Ramos (cell line): ENCODE results near the gene TRIM56.
"Not testable (repeated sequence)": the region's sequence is repeated elsewhere in the genome, so short reads cannot be mapped to it uniquely, and the experiment has no call there.

Experiments
- in situ Hi-C: fragments of 300-500 bp; cut with MboI; formaldehyde crosslinking; loops from one replicate; pipeline ENCODE4 v1.14.3; 2022; ENCODE audit warnings: low sequenced_read_pairs; ENCODE audit not compliant: unreplicated experiment

Gene TRIM56

GRCh38 chr7:101088069-101088425 lies 2.8 kb downstream of the TRIM56 start:
- in situ Hi-C loops, result no loop called here

DNA sequence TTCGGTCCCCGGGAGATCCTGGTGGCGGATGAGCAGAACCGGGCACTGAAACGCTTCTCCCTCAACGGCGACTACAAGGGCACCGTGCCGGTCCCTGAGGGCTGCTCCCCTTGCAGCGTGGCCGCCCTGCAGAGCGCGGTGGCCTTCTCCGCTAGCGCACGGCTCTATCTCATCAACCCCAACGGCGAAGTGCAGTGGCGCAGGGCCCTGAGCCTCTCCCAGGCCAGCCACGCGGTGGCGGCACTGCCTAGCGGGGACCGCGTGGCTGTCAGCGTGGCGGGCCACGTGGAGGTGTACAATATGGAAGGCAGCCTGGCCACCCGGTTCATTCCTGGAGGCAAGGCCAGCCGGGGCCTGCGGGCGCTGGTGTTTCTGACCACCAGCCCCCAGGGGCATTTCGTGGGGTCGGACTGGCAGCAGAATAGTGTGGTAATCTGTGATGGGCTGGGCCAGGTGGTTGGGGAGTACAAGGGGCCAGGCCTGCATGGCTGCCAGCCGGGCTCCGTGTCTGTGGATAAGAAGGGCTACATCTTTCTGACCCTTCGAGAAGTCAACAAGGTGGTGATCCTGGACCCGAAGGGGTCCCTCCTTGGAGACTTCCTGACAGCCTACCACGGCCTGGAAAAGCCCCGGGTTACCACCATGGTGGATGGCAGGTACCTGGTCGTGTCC lies 3.7 kb downstream of the TRIM56 start:
- in situ Hi-C loops, result no loop called here

GRCh38 chr7:101089876-101090275 lies 4.6 kb downstream of the TRIM56 start:
- in situ Hi-C loops, result no loop called here

DNA sequence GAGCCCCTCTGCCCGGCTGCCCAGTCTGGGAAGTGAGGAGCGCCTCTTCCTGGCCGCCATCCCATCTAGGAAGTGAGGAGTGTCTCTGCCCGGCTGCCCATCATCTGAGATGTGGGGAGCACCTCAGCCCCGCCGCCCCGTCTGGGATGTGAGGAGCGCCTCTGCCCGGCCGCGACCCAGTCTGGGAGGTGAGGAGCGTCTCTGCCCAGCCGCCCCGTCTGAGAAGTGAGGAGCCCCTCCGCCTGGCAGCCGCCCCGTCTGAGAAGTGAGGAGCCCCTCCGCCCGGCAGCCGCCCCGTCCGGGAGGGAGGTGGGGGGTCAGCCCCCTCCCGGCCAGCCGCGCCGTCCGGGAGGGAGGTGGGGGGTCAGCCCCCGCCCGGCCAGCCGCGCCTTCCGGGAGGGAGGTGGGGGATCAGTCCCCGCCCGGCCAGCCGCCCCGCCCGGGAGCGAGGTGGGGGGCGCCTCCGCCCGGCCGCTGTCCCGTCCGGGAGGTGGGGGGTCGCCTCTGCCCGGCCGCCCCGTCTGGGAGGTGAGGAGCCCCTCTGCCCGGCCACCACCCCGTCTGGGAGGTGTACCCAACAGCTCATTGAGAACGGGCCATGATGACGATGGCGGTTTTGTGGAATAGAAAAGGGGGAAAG lies 7.1 kb downstream of the TRIM56 start:
- in situ Hi-C loops, result not testable (repeated sequence)

GRCh38 chr7:101093906-101094305 lies 8.6 kb downstream of the TRIM56 start:
- in situ Hi-C loops, result no loop called here

GRCh38 chr7:101094376-101094775 lies 9.1 kb downstream of the TRIM56 start:
- in situ Hi-C loops, result no loop called here

- in situ Hi-C loops, result no loop called here
Observed at GRCh38 chr7:101094791-101095375, 9.6 kb downstream of the TRIM56 start.

DNA sequence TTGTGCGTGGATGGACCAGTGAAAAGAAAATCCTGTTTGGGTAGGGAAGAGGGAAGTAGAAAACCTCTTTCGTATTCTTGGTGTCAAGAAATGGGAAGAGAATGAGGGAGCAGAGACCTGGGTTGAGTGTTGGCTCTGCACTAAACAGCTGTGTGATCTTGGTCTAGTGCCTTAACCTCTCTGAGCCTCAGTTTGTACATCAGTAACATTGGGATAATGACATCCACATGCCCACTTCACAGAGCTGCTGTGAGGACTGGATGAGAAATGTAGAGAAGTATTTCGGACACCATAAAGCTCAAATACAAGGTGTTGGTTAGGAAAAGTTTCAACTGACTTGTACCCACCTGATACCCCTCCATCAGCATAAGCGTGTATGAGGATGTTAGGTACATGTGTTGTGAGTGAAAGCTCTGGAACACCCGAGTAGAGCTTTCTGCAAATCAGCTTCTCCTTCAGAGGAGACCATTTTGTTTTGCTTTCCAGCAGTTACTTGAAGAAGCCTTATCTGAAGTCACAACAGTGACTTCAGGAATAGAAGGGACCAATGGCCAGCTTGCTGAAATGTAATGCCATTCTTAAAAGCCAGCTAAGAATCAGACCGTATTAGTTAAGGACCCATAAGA lies 11.2 kb downstream of the TRIM56 start:
- in situ Hi-C loops, result no loop called here

- in situ Hi-C loops, result no loop called here
Observed at GRCh38 chr7:101096957-101097347, 11.7 kb downstream of the TRIM56 start.

- in situ Hi-C loops, result no loop called here
Observed at GRCh38 chr7:101097561-101097960, 12.3 kb downstream of the TRIM56 start.

GRCh38 chr7:101099969-101100781 lies 14.9 kb downstream of the TRIM56 start:
- in situ Hi-C loops, result no loop called here

GRCh38 chr7:101100858-101101847 lies 15.9 kb downstream of the TRIM56 start:
- in situ Hi-C loops, result no loop called here

GRCh38 chr7:101102026-101102425 lies 16.7 kb downstream of the TRIM56 start:
- in situ Hi-C loops, result no loop called here

DNA sequence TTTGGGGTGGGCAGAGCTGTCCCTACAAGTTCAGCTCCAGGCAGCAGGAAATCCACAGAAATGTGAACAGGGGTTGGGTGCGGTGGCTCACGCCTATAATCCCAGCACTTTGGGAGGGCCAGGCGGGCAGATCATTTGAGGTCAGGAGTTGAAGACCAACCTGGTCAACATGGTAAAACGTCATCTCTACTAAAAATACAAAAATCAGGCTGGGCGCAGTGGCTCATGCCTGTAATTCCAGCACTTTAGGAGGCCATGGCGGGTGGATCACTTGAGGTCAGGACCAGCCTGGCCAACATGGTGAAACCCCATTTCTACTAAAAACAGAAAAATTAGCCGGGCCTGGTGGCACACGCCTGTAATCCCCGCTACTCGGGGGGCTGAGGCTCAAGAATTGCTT lies 18.4 kb downstream of the TRIM56 start:
- in situ Hi-C loops, result not testable (repeated sequence)

DNA sequence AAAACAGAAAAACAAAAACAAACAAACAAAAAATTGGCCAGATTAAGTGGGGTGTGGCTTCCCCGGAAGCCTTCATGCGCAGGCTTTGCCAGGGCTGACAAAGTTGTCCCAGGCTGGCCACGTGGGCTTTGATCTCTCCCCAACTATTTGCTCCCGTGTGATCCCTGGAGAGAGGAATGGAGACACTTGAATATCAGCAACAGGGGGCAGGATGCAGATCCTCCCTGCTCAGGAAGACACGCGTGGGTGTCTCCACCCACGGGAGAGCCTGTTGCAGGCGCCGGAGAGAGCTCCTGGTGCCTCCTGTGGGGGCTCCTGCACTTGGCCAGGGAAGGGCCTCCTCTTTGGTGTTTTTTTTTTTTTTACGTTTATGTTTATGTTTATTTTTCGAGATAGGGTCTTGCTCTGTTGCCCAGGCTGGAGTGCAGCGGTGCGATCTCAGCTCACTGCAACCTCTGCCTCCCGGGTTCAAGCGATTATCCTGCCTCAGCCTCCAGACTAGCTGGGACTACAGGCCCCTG lies 19.0 kb downstream of the TRIM56 start:
- in situ Hi-C loops, result no loop called here

GRCh38 chr7:101104799-101105198 lies 19.5 kb downstream of the TRIM56 start:
- in situ Hi-C loops, result no loop called here

- in situ Hi-C loops, result not testable (repeated sequence)
Observed at GRCh38 chr7:101105248-101105647, 20.0 kb downstream of the TRIM56 start.

GRCh38 chr7:101106386-101106785 lies 21.1 kb downstream of the TRIM56 start:
- in situ Hi-C loops, result no loop called here

GRCh38 chr7:101108330-101108857 lies 23.1 kb downstream of the TRIM56 start:
- in situ Hi-C loops, result no loop called here
